ENCODE results near the gene TBC1D28. TPM values are rescaled to one million over a fixed set of nuclear protein-coding genes. Genes with fewer than 3 reads are reported as not detected.
"Not testable (repeated sequence)": the region's sequence is repeated elsewhere in the genome, so short reads cannot be mapped to it uniquely, and the experiment has no call there.

TBC1D28 gene
- total and polyA plus RNA-seq, 2 of the 13 experiments (the other 11 are each of a cell fraction or from before 2014, with no cell fraction given), result 0.03 TPM; not detected in 1

DNA sequence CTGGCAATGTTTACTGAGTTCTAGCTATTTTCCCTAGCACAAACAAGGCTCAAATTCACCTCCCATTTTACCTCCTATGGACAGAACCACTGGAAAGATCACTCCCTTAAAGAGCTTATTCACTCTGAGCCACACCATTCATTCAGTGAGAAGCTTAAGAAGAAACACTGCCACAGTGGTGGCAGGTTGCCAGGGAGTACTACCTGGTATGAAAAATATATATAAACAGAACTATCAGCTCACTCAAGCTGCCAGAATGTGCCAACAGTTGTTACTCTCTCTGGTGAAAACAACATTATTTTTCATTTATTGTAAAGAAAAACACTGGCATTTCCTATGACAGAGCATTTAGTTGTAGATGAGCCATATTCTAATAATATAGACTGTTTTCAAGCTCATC, 31.2 kb downstream of the TBC1D28 start:
- intact Hi-C loops (cut with micrococcal nuclease; ENCODE audit: unreplicated experiment); H3K4me1 ChIP-seq (ENCODE audit: insufficient read depth, low read length); ATAC-seq; POLR2A ChIA-PET; DNase-seq (ENCODE audit: low spot score); H3K9me3 ChIP-seq (ENCODE audit: low read length); H3K36me3 ChIP-seq (replicated peaks in 1 of 2; ENCODE audit: control insufficient read depth in 1 of 2, insufficient read depth in 2 of 2, low read length in 2 of 2); BruUV-seq (replicated peaks); in situ Hi-C loops (cut with HindIII; ENCODE audit: extremely low pct_ligation_motif_present, low pct_unique_long_range_greater_than_20kb); H3K4me2 ChIP-seq (ENCODE audit: low read depth, low read length); FAIRE-seq; H3K27ac ChIP-seq (ENCODE audit: extremely low read length, insufficient read depth, low read length); H3K4me3 ChIP-seq (replicated peaks in 1 of 3; ENCODE audit: insufficient read depth in 1 of 3, low read depth in 2 of 3, low read length in 3 of 3); H4K20me1 ChIP-seq (ENCODE audit: insufficient read depth, low read length); H2AFZ ChIP-seq (ENCODE audit: low read length); H3K27me3 ChIP-seq (ENCODE audit: control insufficient read depth in 1 of 2, insufficient read depth in 2 of 2, low read length in 2 of 2); H3K9ac ChIP-seq (ENCODE audit: insufficient read depth, low read depth, low read length); H3K79me2 ChIP-seq (ENCODE audit: insufficient read depth, low read length); CTCF ChIA-PET (ENCODE audit: low intra/inter-chr PET ratio, low total read pairs): not testable (repeated sequence)

DNA sequence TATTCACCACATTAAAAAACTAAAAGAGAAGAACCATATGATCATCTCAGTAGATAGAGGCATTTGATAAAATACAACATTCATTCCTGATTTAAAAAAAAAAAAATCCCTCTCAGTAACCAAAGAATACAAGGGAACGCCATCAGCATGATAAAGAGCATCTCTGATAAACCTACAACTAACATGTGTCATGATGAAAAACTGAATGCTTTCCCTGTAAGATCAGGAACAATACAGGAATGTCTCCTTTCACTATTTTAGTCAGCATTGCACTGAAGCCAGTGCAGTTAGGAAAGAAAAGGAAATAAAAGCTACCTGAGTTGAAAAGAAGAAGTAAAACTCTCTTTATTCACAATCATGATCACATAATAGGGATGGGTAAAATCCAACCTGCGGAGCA, 51.1 kb downstream of the TBC1D28 start:
- POLR2A ChIA-PET; FAIRE-seq; H4K20me1 ChIP-seq (ENCODE audit: insufficient read depth, low read length); H3K9ac ChIP-seq (ENCODE audit: insufficient read depth, low read depth, low read length); CTCF ChIA-PET (ENCODE audit: low intra/inter-chr PET ratio, low total read pairs); H3K4me2 ChIP-seq (ENCODE audit: low read depth, low read length); ATAC-seq; H3K27ac ChIP-seq (ENCODE audit: extremely low read length, insufficient read depth, low read length); H3K9me3 ChIP-seq (ENCODE audit: low read length); H3K4me3 ChIP-seq (replicated peaks in 1 of 3; ENCODE audit: insufficient read depth in 1 of 3, low read depth in 2 of 3, low read length in 3 of 3); BruUV-seq (replicated peaks); H3K79me2 ChIP-seq (ENCODE audit: insufficient read depth, low read length); H3K27me3 ChIP-seq (ENCODE audit: control insufficient read depth in 1 of 2, insufficient read depth in 2 of 2, low read length in 2 of 2); H2AFZ ChIP-seq (ENCODE audit: low read length); H3K4me1 ChIP-seq (ENCODE audit: insufficient read depth, low read length); in situ Hi-C loops (cut with HindIII; ENCODE audit: extremely low pct_ligation_motif_present, low pct_unique_long_range_greater_than_20kb); H3K36me3 ChIP-seq (replicated peaks in 1 of 2; ENCODE audit: control insufficient read depth in 1 of 2, insufficient read depth in 2 of 2, low read length in 2 of 2); DNase-seq (ENCODE audit: low spot score); intact Hi-C loops (cut with micrococcal nuclease; ENCODE audit: unreplicated experiment): not testable (repeated sequence)
- WGBS (ENCODE audit: low lambda C conversion rate), result 1% methylated on average over 2 of the region's 2 CpGs

Small RNA genes lying within 50 kb of the gene (small RNA-seq; reads per million reads assigned to genes)
- 0 reads per million in 3 experiments for gene AC026271.2 (ENCODE audit: insufficient read depth in 2 of 3, insufficient read length in 3 of 3, low read depth in 2 of 3, low replicate concordance in 1 of 3)

Other genes with a start within 250 kb of the TBC1D28 start
- not detected in 2 replicates for gene LGALS9C, start 167.6 kb downstream of the TBC1D28 start, total RNA-seq (2016; rRNA removed; fragmentation: Illumina TruSeq; extraction: Trizol)
- gene LGALS9C, start 167.6 kb downstream of the TBC1D28 start, polyA plus RNA-seq (2011; rRNA removed), result not detected in 2 replicates
- 2.1 and 2.7 TPM in 2 replicates for gene FOXO3B, start 37.9 kb upstream of the TBC1D28 start, total RNA-seq (2016; rRNA removed; fragmentation: Illumina TruSeq; extraction: Trizol)
- 3.1 and 3.9 TPM in 2 replicates for gene FOXO3B, start 37.9 kb upstream of the TBC1D28 start, polyA plus RNA-seq (2011; rRNA removed)
- gene FBXW10, start 99.7 kb upstream of the TBC1D28 start, total RNA-seq (2016; rRNA removed; fragmentation: Illumina TruSeq; extraction: Trizol), result 0.04 TPM in 1 of 2 replicates, not detected in the other
- 0.17 and 0.30 TPM in 2 replicates for gene FBXW10, start 99.7 kb upstream of the TBC1D28 start, polyA plus RNA-seq (2011; rRNA removed)
- gene TVP23B, start 136.8 kb upstream of the TBC1D28 start, total RNA-seq (2016; rRNA removed; fragmentation: Illumina TruSeq; extraction: Trizol), result 50.6 and 66.5 TPM in 2 replicates
- gene TVP23B, start 136.8 kb upstream of the TBC1D28 start, polyA plus RNA-seq (2011; rRNA removed), result 31.8 and 45.1 TPM in 2 replicates
- 58.9 and 68.2 TPM in 2 replicates for gene PRPSAP2, start 213.7 kb upstream of the TBC1D28 start, total RNA-seq (2016; rRNA removed; fragmentation: Illumina TruSeq; extraction: Trizol)
- gene PRPSAP2, start 213.7 kb upstream of the TBC1D28 start, polyA plus RNA-seq (2011; rRNA removed), result 28.7 and 34.0 TPM in 2 replicates

Data from HepG2 (cell line).